Large intestine (tissue), 12 donors: ENCODE data around the gene C21orf91. TPM values are rescaled to one million over a fixed set of nuclear protein-coding genes. Genes with fewer than 3 reads are reported as not detected.

Experiments used
- DNase-seq, 2 donors: peaks; one replicate each; pipeline versions ENCODE4 v3.0.0 to v3.0.0-alpha.2; 2013
- H3K27ac ChIP-seq: one replicate; pipeline ENCODE4 v1.5.1; 2013; ENCODE audit warnings: low read length
- H3K27me3 ChIP-seq: 2 replicates; pipeline ENCODE4 v1.6.1; 2013; ENCODE audit warnings: low read length; ENCODE audit not compliant: control insufficient read depth, insufficient read depth
- H3K36me3 ChIP-seq: 2 replicates; pipeline ENCODE4 v1.6.1; 2013; ENCODE audit warnings: low read length; ENCODE audit not compliant: control insufficient read depth, insufficient read depth
- H3K4me1 ChIP-seq: one replicate; pipeline ENCODE4 v1.6.1; 2013; ENCODE audit warnings: low read length; ENCODE audit not compliant: control insufficient read depth, insufficient read depth
- H3K4me3 ChIP-seq: one replicate; pipeline ENCODE4 v1.5.1; 2013; ENCODE audit warnings: low read length
- H3K9me3 ChIP-seq: one replicate; pipeline ENCODE4 v1.6.1; 2013; ENCODE audit warnings: mild to moderate bottlenecking, low read depth, low read length, moderate library complexity; ENCODE audit not compliant: control insufficient read depth
- WGBS: methylation state at CpG from one replicate; pipeline ENCODE4 v1.1.5; 2013; ENCODE audit warnings: low lambda C conversion rate; ENCODE audit not compliant: insufficient coverage; 5-methylcytosine and 5-hydroxymethylcytosine counted together
- long read RNA-seq, 11 donors: transcript quantifications; one replicate each; lab custom pipeline, GENCODE V29; 2026
- polyA plus RNA-seq: library from polyadenylated mRNA; unstranded; fragments of 120-200 nt; gene quantifications from one replicate; pipeline ENCODE4 v1.2.1, GENCODE V29; 2013

C21orf91 gene
- polyA plus RNA-seq, result 9.7 TPM
- long read RNA-seq, donor 1, full-length matches to known transcripts, result 3 of 3 reads
- long read RNA-seq, donor 1, partial matches to known transcripts, result 0 of 3 reads
- long read RNA-seq, donor 1, other reads (novel, unspliced or antisense), result 0 of 3 reads
- long read RNA-seq, donor 2, full-length matches to known transcripts, result 3 of 8 reads
- long read RNA-seq, donor 2, partial matches to known transcripts, result 5 of 8 reads
- long read RNA-seq, donor 2, other reads (novel, unspliced or antisense), result 0 of 8 reads
- long read RNA-seq, donor 3, full-length matches to known transcripts, result 4 of 4 reads
- long read RNA-seq, donor 3, partial matches to known transcripts, result 0 of 4 reads
- long read RNA-seq, donor 3, other reads (novel, unspliced or antisense), result 0 of 4 reads
- long read RNA-seq, donor 4, result 0 reads
- long read RNA-seq, donor 5, result 0 reads
- long read RNA-seq, donor 6, result 0 reads
- long read RNA-seq, donor 7, full-length matches to known transcripts, result 3 of 3 reads
- long read RNA-seq, donor 7, partial matches to known transcripts, result 0 of 3 reads
- long read RNA-seq, donor 7, other reads (novel, unspliced or antisense), result 0 of 3 reads
- long read RNA-seq, donor 8, full-length matches to known transcripts, result 1 of 7 reads
- long read RNA-seq, donor 8, partial matches to known transcripts, result 6 of 7 reads
- long read RNA-seq, donor 8, other reads (novel, unspliced or antisense), result 0 of 7 reads
- long read RNA-seq, donor 9, result 0 reads
- long read RNA-seq, donor 10, result 0 reads
- long read RNA-seq, donor 11, full-length matches to known transcripts, result 1 of 1 reads
- long read RNA-seq, donor 11, partial matches to known transcripts, result 0 of 1 reads
- long read RNA-seq, donor 11, other reads (novel, unspliced or antisense), result 0 of 1 reads

GRCh38 chr21:17819114-17819876, at the start of gene C21orf91:
Gene C21orf91, minus strand, starts transcription at chr21:17819356. Its CDS starts 1,038 bp downstream, at chr21:17818318.
- WGBS, result no CpG with 5 or more reads among the region's 78 CpGs
- peak; percentile 76 to 94 for DNase-seq
- Histone ChIP-seq H3K4me1 (no peaks in the 10 kb centered on the region), H3K4me3 (peak within 1 kb of the TSS; percentile 62), H3K9me3 (no peaks in the 10 kb centered on the region), H3K27me3 (no peaks in the 10 kb centered on the region), H3K27ac (peak within 1 kb of the TSS; percentile 60), H3K36me3 (peaks cover 6% of the 10 kb centered on the region)

- DNase-seq, result no peak
- no CpG with 5 or more reads among the region's 2 CpGs for WGBS
These were observed 47.4 kb upstream of the C21orf91 start for GRCh38 chr21:17866590-17866989.

GRCh38 chr21:17859661-17860060, 40.5 kb upstream of the C21orf91 start:
- Histone ChIP-seq H3K4me3 (no peak overlapping the region), H3K9me3 (no peaks in the 10 kb centered on the region), H3K36me3 (no peaks in the 10 kb centered on the region), H3K27ac (no peak overlapping the region), H3K27me3 (no peaks in the 10 kb centered on the region), H3K4me1 (no peaks in the 10 kb centered on the region)
- DNase-seq, result no peak
- WGBS, result no CpG with 5 or more reads among the region's 1 CpG

More at GRCh38 chr21:17866590-17866989, 47.4 kb upstream of the C21orf91 start:
- Histone ChIP-seq H3K4me3 (no peak overlapping the region), H3K27me3 (no peaks in the 10 kb centered on the region), H3K9me3 (no peaks in the 10 kb centered on the region), H3K27ac (no peak overlapping the region), H3K36me3 (no peaks in the 10 kb centered on the region), H3K4me1 (no peaks in the 10 kb centered on the region)

- Histone ChIP-seq H3K36me3 (no peaks in the 10 kb centered on the region), H3K4me3 (no peak overlapping the region), H3K27ac (no peak overlapping the region), H3K4me1 (no peaks in the 10 kb centered on the region), H3K9me3 (no peaks in the 10 kb centered on the region), H3K27me3 (no peaks in the 10 kb centered on the region)
- DNase-seq, result no peak
- WGBS, result 100% methylated on average over 1 of the region's 2 CpGs
These were observed 39.6 kb upstream of the C21orf91 start for GRCh38 chr21:17858747-17859146.

- Histone ChIP-seq H3K9me3 (no peaks in the 10 kb centered on the region), H3K4me3 (no peak overlapping the region), H3K27me3 (no peaks in the 10 kb centered on the region), H3K36me3 (no peaks in the 10 kb centered on the region), H3K27ac (no peak overlapping the region), H3K4me1 (no peaks in the 10 kb centered on the region)
- no CpG with 5 or more reads among the region's 3 CpGs for WGBS
- no peak for DNase-seq
These were observed 35.6 kb upstream of the C21orf91 start for GRCh38 chr21:17854745-17855144.

GRCh38 chr21:17853393-17854275, 34.5 kb upstream of the C21orf91 start:
- H3K27ac ChIP-seq, result no peak overlapping the region

GRCh38 chr21:17848228-17848627, 29.1 kb upstream of the C21orf91 start:
- Histone ChIP-seq H3K4me1 (no peaks in the 10 kb centered on the region), H3K4me3 (no peak overlapping the region), H3K27me3 (no peaks in the 10 kb centered on the region), H3K36me3 (no peaks in the 10 kb centered on the region), H3K27ac (no peak overlapping the region), H3K9me3 (no peaks in the 10 kb centered on the region)
- no peak for DNase-seq
- WGBS, result no CpG with 5 or more reads among the region's 3 CpGs

More at GRCh38 chr21:17853393-17854275, 34.5 kb upstream of the C21orf91 start:
- Histone ChIP-seq H3K27me3 (no peaks in the 10 kb centered on the region), H3K4me3 (no peak overlapping the region), H3K36me3 (no peaks in the 10 kb centered on the region), H3K9me3 (no peaks in the 10 kb centered on the region), H3K4me1 (no peaks in the 10 kb centered on the region)
- 54% methylated on average over 5 of the region's 9 CpGs for WGBS
- DNase-seq, result no peak

GRCh38 chr21:17841103-17841502, 21.9 kb upstream of the C21orf91 start:
- H3K9me3 ChIP-seq, result no peaks in the 10 kb centered on the region
- DNase-seq, result no peak
- no peaks in the 10 kb centered on the region for H3K27me3 ChIP-seq
- no peaks in the 10 kb centered on the region for H3K4me1 ChIP-seq
- H3K27ac ChIP-seq, result no peak overlapping the region
- H3K36me3 ChIP-seq, result no peaks in the 10 kb centered on the region
- H3K4me3 ChIP-seq, result no peak overlapping the region

GRCh38 chr21:17834639-17835354, 15.6 kb upstream of the C21orf91 start:
- no peak overlapping the region for H3K4me3 ChIP-seq
- H3K27me3 ChIP-seq, result no peaks in the 10 kb centered on the region
- H3K27ac ChIP-seq, result no peak overlapping the region
- 42% methylated on average over 2 of the region's 4 CpGs for WGBS
- no peak for DNase-seq
- no peaks in the 10 kb centered on the region for H3K9me3 ChIP-seq
- H3K36me3 ChIP-seq, result no peaks in the 10 kb centered on the region
- no peaks in the 10 kb centered on the region for H3K4me1 ChIP-seq
